WTC11 (cell line): ENCODE measurements around the gene PSMD12.
A peak's percentile ranks its signal among the peaks of the same experiment; 100 is the strongest.

Source experiments
- CREB1 ChIP-seq: sonication (generic); formaldehyde crosslinking; IDR thresholded peaks from 2 replicates; pipeline ENCODE4 v1.8.0; 2023; ENCODE audit warnings: mild to moderate bottlenecking, missing genetic modification reagents
- ESRRA ChIP-seq: sonication (generic); formaldehyde crosslinking; IDR thresholded peaks from 2 replicates; pipeline ENCODE4 v1.8.1; 2022; ENCODE audit warnings: mild to moderate bottlenecking, missing genetic modification reagents, borderline replicate concordance
- FOXK1 ChIP-seq: sonication (generic); formaldehyde crosslinking; IDR thresholded peaks from 2 replicates; pipeline ENCODE4 v1.8.0; 2022; ENCODE audit warnings: mild to moderate bottlenecking, moderate library complexity, missing genetic modification reagents
- SMAD4 ChIP-seq: sonication (generic); formaldehyde crosslinking; IDR thresholded peaks from 2 replicates; pipeline ENCODE4 v1.8.0; 2022; ENCODE audit warnings: mild to moderate bottlenecking, missing genetic modification reagents
- TEAD1 ChIP-seq: sonication (generic); formaldehyde crosslinking; IDR thresholded peaks from 2 replicates; pipeline ENCODE4 v1.8.0; 2022; ENCODE audit warnings: mild to moderate bottlenecking, missing genetic modification reagents
- ZBTB21 ChIP-seq: sonication (generic); formaldehyde crosslinking; IDR thresholded peaks from 2 replicates; pipeline ENCODE4 v1.8.1; 2023; ENCODE audit warnings: mild to moderate bottlenecking, missing genetic modification reagents, borderline replicate concordance
- ZNF121 ChIP-seq: sonication (generic); formaldehyde crosslinking; IDR thresholded peaks from 2 replicates; pipeline ENCODE4 v1.8.0; 2023; ENCODE audit warnings: missing genetic modification reagents
- ZNF263 ChIP-seq: sonication (generic); formaldehyde crosslinking; IDR thresholded peaks from 2 replicates; pipeline ENCODE4 v1.8.1; 2022; ENCODE audit warnings: low read depth, mild to moderate bottlenecking, moderate library complexity, missing genetic modification reagents
- TF ChIP-seq, protein P1 (sequence below): sonication (generic); formaldehyde crosslinking; IDR thresholded peaks from 2 replicates; pipeline ENCODE4 v1.8.1; 2022; ENCODE audit warnings: low read depth, mild to moderate bottlenecking, moderate library complexity, missing genetic modification reagents, borderline replicate concordance
- TF ChIP-seq, protein P2 (sequence below): sonication (generic); formaldehyde crosslinking; IDR thresholded peaks from 2 replicates; pipeline ENCODE4 v1.8.1; 2022; ENCODE audit warnings: mild to moderate bottlenecking, missing genetic modification reagents, moderate library complexity, borderline replicate concordance
- TF ChIP-seq, protein P3 (sequence below): fragments of 200-600 bp; IDR thresholded peaks from 2 replicates; pipeline ENCODE4 v1.8.0; 2022; ENCODE audit warnings: antibody characterized with exemption
- TF ChIP-seq, protein P4 (sequence below): sonication (generic); formaldehyde crosslinking; IDR thresholded peaks from 2 replicates; pipeline ENCODE4 v1.8.1; 2022; ENCODE audit warnings: low read depth, missing genetic modification reagents, borderline replicate concordance
- TF ChIP-seq, protein P5 (sequence below): sonication (generic); formaldehyde crosslinking; IDR thresholded peaks from 2 replicates; pipeline ENCODE4 v1.8.0; 2022; ENCODE audit warnings: mild to moderate bottlenecking, missing genetic modification reagents

DNA sequence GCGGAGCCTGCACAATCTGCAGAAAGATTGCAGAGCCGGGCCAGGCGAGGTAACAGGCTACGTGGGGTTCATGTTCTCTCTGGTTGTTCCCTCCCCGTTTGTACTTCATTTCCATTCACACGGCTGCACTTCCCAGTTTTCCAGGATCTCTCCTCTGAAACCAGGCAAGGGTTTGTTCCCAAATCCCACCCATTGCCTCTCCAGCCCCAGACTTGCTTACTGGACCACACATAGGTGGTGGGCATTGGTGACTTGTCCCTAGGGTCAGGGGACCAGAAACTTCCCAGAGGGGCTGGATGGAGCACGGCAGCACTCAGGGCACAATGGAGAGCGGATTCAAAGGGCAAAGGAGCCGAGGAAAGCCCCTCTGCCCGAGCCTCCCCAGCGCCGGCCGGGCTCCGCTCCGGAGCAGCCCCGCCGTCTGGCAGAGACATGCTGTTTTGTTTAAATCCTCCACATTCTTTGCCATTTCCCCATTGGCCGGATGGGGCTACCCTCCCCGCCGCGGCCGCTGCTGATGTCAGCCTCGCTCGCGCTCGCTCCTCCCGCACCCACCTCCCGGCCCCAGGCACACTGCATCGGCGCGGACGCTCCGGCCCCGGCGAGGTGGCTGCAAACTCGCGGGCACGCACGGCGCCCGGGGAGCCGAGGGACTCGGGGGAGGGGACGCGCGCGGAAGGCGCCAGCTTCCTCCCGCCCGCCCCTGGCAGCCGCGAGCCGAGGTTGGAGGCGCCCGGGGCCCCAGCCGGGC, 10.5 kb upstream of the PSMD12 start, which contains the start of gene PITPNC1:
- TF ChIP-seq, protein P1, sequence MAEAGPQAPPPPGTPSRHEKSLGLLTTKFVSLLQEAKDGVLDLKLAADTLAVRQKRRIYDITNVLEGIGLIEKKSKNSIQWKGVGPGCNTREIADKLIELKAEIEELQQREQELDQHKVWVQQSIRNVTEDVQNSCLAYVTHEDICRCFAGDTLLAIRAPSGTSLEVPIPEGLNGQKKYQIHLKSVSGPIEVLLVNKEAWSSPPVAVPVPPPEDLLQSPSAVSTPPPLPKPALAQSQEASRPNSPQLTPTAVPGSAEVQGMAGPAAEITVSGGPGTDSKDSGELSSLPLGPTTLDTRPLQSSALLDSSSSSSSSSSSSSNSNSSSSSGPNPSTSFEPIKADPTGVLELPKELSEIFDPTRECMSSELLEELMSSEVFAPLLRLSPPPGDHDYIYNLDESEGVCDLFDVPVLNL (CRISPR knock-in tag): no peak
- TF ChIP-seq TEAD1 (CRISPR knock-in tag): peak; percentile 91
- TF ChIP-seq, protein P2, sequence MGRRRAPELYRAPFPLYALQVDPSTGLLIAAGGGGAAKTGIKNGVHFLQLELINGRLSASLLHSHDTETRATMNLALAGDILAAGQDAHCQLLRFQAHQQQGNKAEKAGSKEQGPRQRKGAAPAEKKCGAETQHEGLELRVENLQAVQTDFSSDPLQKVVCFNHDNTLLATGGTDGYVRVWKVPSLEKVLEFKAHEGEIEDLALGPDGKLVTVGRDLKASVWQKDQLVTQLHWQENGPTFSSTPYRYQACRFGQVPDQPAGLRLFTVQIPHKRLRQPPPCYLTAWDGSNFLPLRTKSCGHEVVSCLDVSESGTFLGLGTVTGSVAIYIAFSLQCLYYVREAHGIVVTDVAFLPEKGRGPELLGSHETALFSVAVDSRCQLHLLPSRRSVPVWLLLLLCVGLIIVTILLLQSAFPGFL (CRISPR knock-in tag): no peak
- TF ChIP-seq ESRRA: no peak
- TF ChIP-seq, protein P3, sequence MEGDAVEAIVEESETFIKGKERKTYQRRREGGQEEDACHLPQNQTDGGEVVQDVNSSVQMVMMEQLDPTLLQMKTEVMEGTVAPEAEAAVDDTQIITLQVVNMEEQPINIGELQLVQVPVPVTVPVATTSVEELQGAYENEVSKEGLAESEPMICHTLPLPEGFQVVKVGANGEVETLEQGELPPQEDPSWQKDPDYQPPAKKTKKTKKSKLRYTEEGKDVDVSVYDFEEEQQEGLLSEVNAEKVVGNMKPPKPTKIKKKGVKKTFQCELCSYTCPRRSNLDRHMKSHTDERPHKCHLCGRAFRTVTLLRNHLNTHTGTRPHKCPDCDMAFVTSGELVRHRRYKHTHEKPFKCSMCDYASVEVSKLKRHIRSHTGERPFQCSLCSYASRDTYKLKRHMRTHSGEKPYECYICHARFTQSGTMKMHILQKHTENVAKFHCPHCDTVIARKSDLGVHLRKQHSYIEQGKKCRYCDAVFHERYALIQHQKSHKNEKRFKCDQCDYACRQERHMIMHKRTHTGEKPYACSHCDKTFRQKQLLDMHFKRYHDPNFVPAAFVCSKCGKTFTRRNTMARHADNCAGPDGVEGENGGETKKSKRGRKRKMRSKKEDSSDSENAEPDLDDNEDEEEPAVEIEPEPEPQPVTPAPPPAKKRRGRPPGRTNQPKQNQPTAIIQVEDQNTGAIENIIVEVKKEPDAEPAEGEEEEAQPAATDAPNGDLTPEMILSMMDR: no peak
- peak; percentile 54; the same call in 1 of the 2 replicates for TF ChIP-seq ZNF263 (CRISPR knock-in tag)
- peak; percentile 36; the same call in 1 of the 2 replicates for TF ChIP-seq ZBTB21
- TF ChIP-seq ZNF121: no peak
- TF ChIP-seq CREB1 (CRISPR knock-in tag): no peak
- TF ChIP-seq, protein P4, sequence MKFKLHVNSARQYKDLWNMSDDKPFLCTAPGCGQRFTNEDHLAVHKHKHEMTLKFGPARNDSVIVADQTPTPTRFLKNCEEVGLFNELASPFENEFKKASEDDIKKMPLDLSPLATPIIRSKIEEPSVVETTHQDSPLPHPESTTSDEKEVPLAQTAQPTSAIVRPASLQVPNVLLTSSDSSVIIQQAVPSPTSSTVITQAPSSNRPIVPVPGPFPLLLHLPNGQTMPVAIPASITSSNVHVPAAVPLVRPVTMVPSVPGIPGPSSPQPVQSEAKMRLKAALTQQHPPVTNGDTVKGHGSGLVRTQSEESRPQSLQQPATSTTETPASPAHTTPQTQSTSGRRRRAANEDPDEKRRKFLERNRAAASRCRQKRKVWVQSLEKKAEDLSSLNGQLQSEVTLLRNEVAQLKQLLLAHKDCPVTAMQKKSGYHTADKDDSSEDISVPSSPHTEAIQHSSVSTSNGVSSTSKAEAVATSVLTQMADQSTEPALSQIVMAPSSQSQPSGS: no peak
- TF ChIP-seq, protein P5, sequence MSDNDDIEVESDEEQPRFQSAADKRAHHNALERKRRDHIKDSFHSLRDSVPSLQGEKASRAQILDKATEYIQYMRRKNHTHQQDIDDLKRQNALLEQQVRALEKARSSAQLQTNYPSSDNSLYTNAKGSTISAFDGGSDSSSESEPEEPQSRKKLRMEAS: peak; percentile 43; the same call in 1 of the 2 replicates
- peak; percentile 62 for TF ChIP-seq FOXK1 (CRISPR knock-in tag)
- no peak for TF ChIP-seq SMAD4 (CRISPR knock-in tag)
